ENCODE data around the gene LTK.

DNA sequence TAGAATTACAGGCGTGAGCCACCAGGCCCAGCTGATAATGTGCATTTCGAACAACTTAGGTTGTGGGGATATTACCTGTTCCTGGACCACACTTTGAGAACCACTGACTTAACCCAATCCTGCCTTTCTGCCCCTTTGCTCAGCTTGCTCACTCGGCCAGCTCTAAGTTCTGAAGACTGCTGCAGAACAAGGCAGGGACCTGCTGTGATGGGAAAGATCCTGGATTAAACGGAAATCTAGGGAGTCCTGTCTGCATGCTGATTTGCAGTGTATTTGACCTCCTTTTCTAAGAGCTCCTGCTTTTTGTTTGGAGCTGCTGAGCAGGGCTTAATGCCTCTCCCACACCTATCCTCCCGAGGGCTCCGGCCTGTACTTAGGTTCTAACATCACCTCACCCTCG is 2.9 kb downstream of the LTK start:
- TF ChIP-seq, protein P1, sequence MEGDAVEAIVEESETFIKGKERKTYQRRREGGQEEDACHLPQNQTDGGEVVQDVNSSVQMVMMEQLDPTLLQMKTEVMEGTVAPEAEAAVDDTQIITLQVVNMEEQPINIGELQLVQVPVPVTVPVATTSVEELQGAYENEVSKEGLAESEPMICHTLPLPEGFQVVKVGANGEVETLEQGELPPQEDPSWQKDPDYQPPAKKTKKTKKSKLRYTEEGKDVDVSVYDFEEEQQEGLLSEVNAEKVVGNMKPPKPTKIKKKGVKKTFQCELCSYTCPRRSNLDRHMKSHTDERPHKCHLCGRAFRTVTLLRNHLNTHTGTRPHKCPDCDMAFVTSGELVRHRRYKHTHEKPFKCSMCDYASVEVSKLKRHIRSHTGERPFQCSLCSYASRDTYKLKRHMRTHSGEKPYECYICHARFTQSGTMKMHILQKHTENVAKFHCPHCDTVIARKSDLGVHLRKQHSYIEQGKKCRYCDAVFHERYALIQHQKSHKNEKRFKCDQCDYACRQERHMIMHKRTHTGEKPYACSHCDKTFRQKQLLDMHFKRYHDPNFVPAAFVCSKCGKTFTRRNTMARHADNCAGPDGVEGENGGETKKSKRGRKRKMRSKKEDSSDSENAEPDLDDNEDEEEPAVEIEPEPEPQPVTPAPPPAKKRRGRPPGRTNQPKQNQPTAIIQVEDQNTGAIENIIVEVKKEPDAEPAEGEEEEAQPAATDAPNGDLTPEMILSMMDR (IDR thresholded peaks at IDR 0.05) = no peak
- no peak for TF ChIP-seq POLR2A (IDR thresholded peaks at IDR 0.05)
